GM12878 (cell line): ENCODE measurements around the gene S100A7. TPM values are rescaled to one million over a fixed set of nuclear protein-coding genes. Genes with fewer than 3 reads are reported as not detected.

Experiments used
- ATAC-seq: fragments of 200-7000 bp; cut with Tn5 transposase; 3 replicates; pipeline ENCODE4 v1.9.1; 2020; ENCODE audit warnings: mild to moderate bottlenecking, moderate library complexity
- BruUV-seq: library from RNA; stranded (reverse); fragments of 400-500 nt; replicated peaks from 2 replicates; lab custom pipeline; 2021; lab: Mats Ljungman, UMichigan
- CTCF ChIA-PET: fragments of 300-600 bp; sonication (Branson Sonifier 250); formaldehyde crosslinking; extraction: SDS; loops from one replicate; lab custom pipeline; 2021; ENCODE audit warnings: inconsistent platforms; lab: Yijun Ruan, JAX
- POLR2A ChIA-PET: fragments of 350-600 bp; formaldehyde crosslinking; extraction: SDS; loops from one replicate; lab custom pipeline; 2021; ENCODE audit warnings: inconsistent platforms; lab: Charles Lee
- RAD21 ChIA-PET: fragments of 300-600 bp; sonication (Branson Sonifier 250); formaldehyde crosslinking; loops from one replicate; lab custom pipeline; 2023; ENCODE audit warnings: antibody characterized with exemption; ENCODE audit not compliant: unreplicated experiment; lab: Charles Lee
- SMC1A ChIA-PET: fragments of 300-600 bp; sonication (Branson Sonifier 250); formaldehyde crosslinking; loops from one replicate; lab custom pipeline; 2023; ENCODE audit not compliant: unreplicated experiment, uncharacterized antibody; lab: Charles Lee
- DNase-seq: peaks from one replicate; pipeline ENCODE4 v3.0.0-alpha.2; 2011; ENCODE audit warnings: low read depth, low spot score
- FAIRE-seq: peaks from 3 replicates; lab custom pipeline; 2011; peaks lifted over from hg19 to GRCh38; lab: Jason Lieb, UNC
- H2AFZ ChIP-seq: 2 replicates; pipeline ENCODE4 v1.6.0; 2011; ENCODE audit warnings: low read depth, low read length, control low read depth; ENCODE audit not compliant: control insufficient read depth
- H3K27ac ChIP-seq: 2 replicates; pipeline ENCODE4 v1.5.1; 2011; ENCODE audit warnings: control low read depth; ENCODE audit not compliant: control insufficient read depth, insufficient read depth
- H3K27me3 ChIP-seq, 2 experiments: replicated peaks in 1 of 2; 2 replicates each; pipeline versions ENCODE4 v1.6.0 to v1.6.1; 2011; ENCODE audit warnings: low read length in 1 of 2; ENCODE audit not compliant: control insufficient read depth in 2 of 2, insufficient read depth in 2 of 2
- H3K36me3 ChIP-seq, 2 experiments: 2 replicates each; pipeline ENCODE4 v1.5.1; 2011; ENCODE audit warnings: low read length in 1 of 2; ENCODE audit not compliant: control insufficient read depth in 2 of 2, insufficient read depth in 2 of 2
- H3K4me1 ChIP-seq: 2 replicates; pipeline ENCODE4 v1.6.1; 2011; ENCODE audit warnings: mild to moderate bottlenecking, low read length, moderate library complexity, mixed read lengths; ENCODE audit not compliant: control insufficient read depth, insufficient read depth
- H3K4me2 ChIP-seq: 2 replicates; pipeline ENCODE4 v1.6.0; 2011; ENCODE audit warnings: control low read depth; ENCODE audit not compliant: control insufficient read depth, insufficient read depth
- H3K4me3 ChIP-seq: fragments of 200-600 bp; sonication (generic); 2 replicates; pipeline ENCODE4 v1.5.1; 2016
- H3K79me2 ChIP-seq: 2 replicates; pipeline ENCODE4 v1.6.0; 2011; ENCODE audit warnings: low read length; ENCODE audit not compliant: control insufficient read depth, insufficient read depth
- H3K9ac ChIP-seq: 2 replicates; pipeline ENCODE4 v1.8.0; 2011; ENCODE audit warnings: low read length, control low read depth, mixed read lengths; ENCODE audit not compliant: control insufficient read depth, insufficient read depth
- H3K9me3 ChIP-seq: replicated peaks from 3 replicates; pipeline ENCODE4 v1.5.1; 2011; ENCODE audit warnings: mild to moderate bottlenecking, low read length; ENCODE audit not compliant: control insufficient read depth, insufficient read depth
- H4K20me1 ChIP-seq: 2 replicates; pipeline ENCODE4 v1.6.0; 2011; ENCODE audit not compliant: control insufficient read depth, insufficient read depth
- BCL11A ChIP-seq: IDR thresholded peaks from 2 replicates; pipeline ENCODE4 v1.6.1; 2011; ENCODE audit warnings: low read depth, low read length
- CREB1 ChIP-seq: IDR thresholded peaks from 2 replicates; pipeline ENCODE4 v1.6.1; 2012; ENCODE audit warnings: low read depth, mild to moderate bottlenecking, inconsistent platforms
- DPF2 ChIP-seq: fragments of 450-650 bp; IDR thresholded peaks from 2 replicates; pipeline ENCODE4 v1.6.1; 2017; ENCODE audit warnings: mild to moderate bottlenecking
- ETV6 ChIP-seq, 2 experiments: fragments of 450-650 bp in 1 of 2; IDR thresholded peaks in 1 of 2; conservative IDR thresholded peaks in 1 of 2; 2 replicates each; pipeline ENCODE4 v1.6.1; 2014; ENCODE audit warnings: antibody characterized with exemption in 1 of 2, borderline replicate concordance in 1 of 2, low read depth in 1 of 2, mild to moderate bottlenecking in 1 of 2, moderate library complexity in 1 of 2
- IRF4 ChIP-seq: IDR thresholded peaks from 2 replicates; pipeline ENCODE4 v1.6.1; 2011; ENCODE audit warnings: low read depth, low read length
- LARP7 ChIP-seq: fragments of 450-650 bp; IDR thresholded peaks from 2 replicates; pipeline ENCODE4 v1.6.1; 2017; ENCODE audit warnings: mild to moderate bottlenecking
- NR2C1 ChIP-seq: fragments of 450-650 bp; IDR thresholded peaks from 2 replicates; pipeline ENCODE4 v1.6.1; 2017; ENCODE audit warnings: antibody characterized with exemption, mild to moderate bottlenecking, moderate library complexity
- RAD21 ChIP-seq: IDR thresholded peaks from 2 replicates; pipeline ENCODE4 v1.6.1; 2011; ENCODE audit warnings: mild to moderate bottlenecking, low read depth, low read length, moderate library complexity; ENCODE audit not compliant: insufficient read depth
- RBBP5 ChIP-seq: fragments of 200-600 bp; sonication (generic); conservative IDR thresholded peaks from 2 replicates; pipeline ENCODE4 v1.6.1; 2016
- ZNF274 ChIP-seq: IDR thresholded peaks from one replicate; pipeline ENCODE4 v1.8.0; 2011; ENCODE audit not compliant: insufficient read length, insufficient read depth
- WGBS: methylation state at CpG from one replicate; pipeline ENCODE4 v1.1.6; 2016; ENCODE audit warnings: low lambda C conversion rate; ENCODE audit not compliant: insufficient replicate concordance, insufficient coverage; ENCODE audit errors: missing lambda C conversion rate; 5-methylcytosine and 5-hydroxymethylcytosine counted together
- in situ Hi-C: fragments of 300-500 bp; cut with MboI; formaldehyde crosslinking; loops from 9 replicates; pipeline ENCODE4 v1.14.3; 2018; ENCODE audit warnings: mixed read lengths
- intact Hi-C: fragments of 100-400 bp; cut with micrococcal nuclease; formaldehyde crosslinking; loops from one replicate; pipeline ENCODE4 v1.14.2; 2022; ENCODE audit not compliant: unreplicated experiment
- polyA plus RNA-seq, 11 experiments: library from polyadenylated mRNA; depleted of rRNA in 4 of 11; unstranded in 6 of 11; stranded (reverse) in 5 of 11; fragments of >200 nt; fragmentation: Nextera tagmentation in 4 of 11; fragmentation: Illumina TruSeq in 1 of 11; extraction: Ambion mirVana in 4 of 11; extraction: Trizol in 1 of 11; gene quantifications; 1 replicate in 1 of 11; 2 replicates in 10 of 11; pipeline versions ENCODE4 v1.2.1 to v1.2.3, GENCODE V29; 2011 to 2016; ENCODE audit warnings: inconsistent platforms in 2 of 11, missing spikeins in 2 of 11, low read depth in 1 of 11
- total RNA-seq, 4 experiments: library from RNA; depleted of rRNA in 3 of 4; stranded (reverse); fragments of >200 nt in 3 of 4; fragmentation: Illumina TruSeq in 1 of 4; extraction: Trizol in 1 of 4; gene quantifications; 2 replicates each; pipeline versions ENCODE4 v1.2.1 to v1.2.3, GENCODE V29; 2013 to 2021
- TF ChIP-seq, protein P1 (sequence below): IDR thresholded peaks from 2 replicates; pipeline ENCODE4 v1.6.1; 2012; ENCODE audit warnings: low read depth, low read length, improper control_type of control experiment
- TF ChIP-seq, protein P2 (sequence below): fragments of 450-650 bp; IDR thresholded peaks from 2 replicates; pipeline ENCODE4 v1.6.1; 2017; ENCODE audit warnings: mild to moderate bottlenecking
- TF ChIP-seq, protein P3 (sequence below): fragments of 450-650 bp; IDR thresholded peaks from 2 replicates; pipeline ENCODE4 v1.6.1; 2016; ENCODE audit warnings: mild to moderate bottlenecking
- TF ChIP-seq, protein P4 (sequence below): fragments of 450-650 bp; IDR thresholded peaks from 2 replicates; pipeline ENCODE4 v1.6.1; 2016; ENCODE audit warnings: mild to moderate bottlenecking

Gene S100A7
- total and polyA plus RNA-seq, 10 of the 15 experiments (the other 5 are each of a cell fraction or from before 2014, with no cell fraction given), result not detected

DNA sequence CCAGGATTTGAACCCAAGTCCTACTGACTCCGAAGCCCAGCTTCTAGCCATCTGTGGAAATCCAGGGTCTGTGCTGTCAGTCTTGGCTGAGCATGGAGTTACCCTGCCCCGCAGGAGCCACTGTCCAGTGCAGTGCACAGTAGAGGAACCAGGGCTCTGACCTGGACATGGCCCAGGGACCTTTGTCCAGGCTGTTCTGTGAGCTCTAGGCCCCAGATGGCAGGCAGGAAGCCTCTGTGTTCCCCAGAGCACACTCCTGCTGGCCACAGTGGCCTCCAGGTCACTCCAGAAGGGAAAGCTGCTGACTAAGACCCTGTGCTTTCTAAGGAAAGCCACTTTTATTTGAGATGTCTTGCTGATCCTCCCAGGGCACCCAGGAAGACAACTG lies 30.3 kb downstream of the S100A7 start:
- WGBS, result 8% methylated on average over 2 of the region's 2 CpGs

More for the DNA sequence above, 30.3 kb downstream of the S100A7 start:
- intact Hi-C loops (no loop called here), in situ Hi-C loops (no loop called here)
- FAIRE-seq (no peak), ATAC-seq (no peak), DNase-seq (no peak)
- CTCF ChIA-PET, result interaction anchor here (0.6 to 1.7 kb wide), 3 partner anchors 74 to 166 kb away, joined by 3 to 4 read pairs (median 3); no protein-coding TSS in a partner anchor
- Histone ChIP-seq H3K27ac (no peak overlapping the region), H2AFZ (no peak overlapping the region), H3K4me3 (no peak overlapping the region), H3K9ac (no peak overlapping the region), H3K79me2 (no peaks in the 10 kb centered on the region), H3K27me3 (no peaks in the 10 kb centered on the region; a peak in 2 of 4 replicates), H3K4me2 (no peak overlapping the region), H3K36me3 (no peaks in the 10 kb centered on the region), H3K4me1 (no peaks in the 10 kb centered on the region), H3K9me3 (no peaks in the 10 kb centered on the region), H4K20me1 (no peaks in the 10 kb centered on the region)
- SMC1A ChIA-PET, result no interaction called here
- RAD21 ChIA-PET, result no interaction called here
- TF ChIP-seq CREB1 (no peak), BCL11A (no peak), NR2C1 (no peak), ZNF274 (no peak), DPF2 (no peak), IRF4 (no peak), ETV6 (conservative IDR thresholded peaks at IDR 0.05 in 1 of 2, IDR thresholded peaks at IDR 0.05 in 1 of 2; ENCODE audit: borderline replicate concordance in 1 of 2, low read depth in 1 of 2) (no peak), RAD21 (no peak), LARP7 (no peak), RBBP5 (no peak)
- TF ChIP-seq, protein P1, sequence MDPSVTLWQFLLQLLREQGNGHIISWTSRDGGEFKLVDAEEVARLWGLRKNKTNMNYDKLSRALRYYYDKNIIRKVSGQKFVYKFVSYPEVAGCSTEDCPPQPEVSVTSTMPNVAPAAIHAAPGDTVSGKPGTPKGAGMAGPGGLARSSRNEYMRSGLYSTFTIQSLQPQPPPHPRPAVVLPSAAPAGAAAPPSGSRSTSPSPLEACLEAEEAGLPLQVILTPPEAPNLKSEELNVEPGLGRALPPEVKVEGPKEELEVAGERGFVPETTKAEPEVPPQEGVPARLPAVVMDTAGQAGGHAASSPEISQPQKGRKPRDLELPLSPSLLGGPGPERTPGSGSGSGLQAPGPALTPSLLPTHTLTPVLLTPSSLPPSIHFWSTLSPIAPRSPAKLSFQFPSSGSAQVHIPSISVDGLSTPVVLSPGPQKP, result no peak
- TF ChIP-seq, protein P2, sequence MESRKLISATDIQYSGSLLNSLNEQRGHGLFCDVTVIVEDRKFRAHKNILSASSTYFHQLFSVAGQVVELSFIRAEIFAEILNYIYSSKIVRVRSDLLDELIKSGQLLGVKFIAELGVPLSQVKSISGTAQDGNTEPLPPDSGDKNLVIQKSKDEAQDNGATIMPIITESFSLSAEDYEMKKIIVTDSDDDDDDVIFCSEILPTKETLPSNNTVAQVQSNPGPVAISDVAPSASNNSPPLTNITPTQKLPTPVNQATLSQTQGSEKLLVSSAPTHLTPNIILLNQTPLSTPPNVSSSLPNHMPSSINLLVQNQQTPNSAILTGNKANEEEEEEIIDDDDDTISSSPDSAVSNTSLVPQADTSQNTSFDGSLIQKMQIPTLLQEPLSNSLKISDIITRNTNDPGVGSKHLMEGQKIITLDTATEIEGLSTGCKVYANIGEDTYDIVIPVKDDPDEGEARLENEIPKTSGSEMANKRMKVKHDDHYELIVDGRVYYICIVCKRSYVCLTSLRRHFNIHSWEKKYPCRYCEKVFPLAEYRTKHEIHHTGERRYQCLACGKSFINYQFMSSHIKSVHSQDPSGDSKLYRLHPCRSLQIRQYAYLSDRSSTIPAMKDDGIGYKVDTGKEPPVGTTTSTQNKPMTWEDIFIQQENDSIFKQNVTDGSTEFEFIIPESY, result no peak
- TF ChIP-seq, protein P3, sequence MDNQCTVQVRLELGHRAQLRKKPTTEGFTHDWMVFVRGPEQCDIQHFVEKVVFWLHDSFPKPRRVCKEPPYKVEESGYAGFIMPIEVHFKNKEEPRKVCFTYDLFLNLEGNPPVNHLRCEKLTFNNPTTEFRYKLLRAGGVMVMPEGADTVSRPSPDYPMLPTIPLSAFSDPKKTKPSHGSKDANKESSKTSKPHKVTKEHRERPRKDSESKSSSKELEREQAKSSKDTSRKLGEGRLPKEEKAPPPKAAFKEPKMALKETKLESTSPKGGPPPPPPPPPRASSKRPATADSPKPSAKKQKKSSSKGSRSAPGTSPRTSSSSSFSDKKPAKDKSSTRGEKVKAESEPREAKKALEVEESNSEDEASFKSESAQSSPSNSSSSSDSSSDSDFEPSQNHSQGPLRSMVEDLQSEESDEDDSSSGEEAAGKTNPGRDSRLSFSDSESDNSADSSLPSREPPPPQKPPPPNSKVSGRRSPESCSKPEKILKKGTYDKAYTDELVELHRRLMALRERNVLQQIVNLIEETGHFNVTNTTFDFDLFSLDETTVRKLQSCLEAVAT, result no peak
- TF ChIP-seq, protein P4, sequence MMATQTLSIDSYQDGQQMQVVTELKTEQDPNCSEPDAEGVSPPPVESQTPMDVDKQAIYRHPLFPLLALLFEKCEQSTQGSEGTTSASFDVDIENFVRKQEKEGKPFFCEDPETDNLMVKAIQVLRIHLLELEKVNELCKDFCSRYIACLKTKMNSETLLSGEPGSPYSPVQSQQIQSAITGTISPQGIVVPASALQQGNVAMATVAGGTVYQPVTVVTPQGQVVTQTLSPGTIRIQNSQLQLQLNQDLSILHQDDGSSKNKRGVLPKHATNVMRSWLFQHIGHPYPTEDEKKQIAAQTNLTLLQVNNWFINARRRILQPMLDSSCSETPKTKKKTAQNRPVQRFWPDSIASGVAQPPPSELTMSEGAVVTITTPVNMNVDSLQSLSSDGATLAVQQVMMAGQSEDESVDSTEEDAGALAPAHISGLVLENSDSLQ, result no peak
- BruUV-seq, result no TSS peak
- POLR2A ChIA-PET, result no interaction called here
